GM18858 (cell line): ENCODE results near the gene MCC.

Experiments used
- ATAC-seq: cut with Tn5 transposase; IDR thresholded peaks from one replicate; pipeline ENCODE4 v1.9.1; 2021; ENCODE audit not compliant: unreplicated experiment

The MCC gene

DNA sequence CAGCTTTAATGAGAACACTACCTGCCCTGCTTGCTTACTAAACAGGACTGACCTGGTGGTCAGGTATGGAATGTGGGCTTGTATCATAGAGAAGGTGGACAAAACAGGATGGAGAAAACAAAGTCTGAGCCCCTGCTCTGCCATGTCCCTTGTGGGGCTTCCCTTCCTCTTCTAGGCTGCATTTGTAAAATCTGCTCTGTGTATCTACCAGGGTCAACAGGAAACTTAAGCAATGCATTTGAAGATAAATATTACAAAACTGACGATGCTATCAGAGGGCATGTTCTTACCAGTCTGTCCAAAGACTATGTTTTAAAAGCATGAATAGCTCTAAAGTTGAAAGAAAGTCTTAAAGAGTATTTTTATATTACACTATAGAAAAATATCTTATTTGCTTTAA lies 282.9 kb downstream of the MCC start:
- no peak for ATAC-seq

DNA sequence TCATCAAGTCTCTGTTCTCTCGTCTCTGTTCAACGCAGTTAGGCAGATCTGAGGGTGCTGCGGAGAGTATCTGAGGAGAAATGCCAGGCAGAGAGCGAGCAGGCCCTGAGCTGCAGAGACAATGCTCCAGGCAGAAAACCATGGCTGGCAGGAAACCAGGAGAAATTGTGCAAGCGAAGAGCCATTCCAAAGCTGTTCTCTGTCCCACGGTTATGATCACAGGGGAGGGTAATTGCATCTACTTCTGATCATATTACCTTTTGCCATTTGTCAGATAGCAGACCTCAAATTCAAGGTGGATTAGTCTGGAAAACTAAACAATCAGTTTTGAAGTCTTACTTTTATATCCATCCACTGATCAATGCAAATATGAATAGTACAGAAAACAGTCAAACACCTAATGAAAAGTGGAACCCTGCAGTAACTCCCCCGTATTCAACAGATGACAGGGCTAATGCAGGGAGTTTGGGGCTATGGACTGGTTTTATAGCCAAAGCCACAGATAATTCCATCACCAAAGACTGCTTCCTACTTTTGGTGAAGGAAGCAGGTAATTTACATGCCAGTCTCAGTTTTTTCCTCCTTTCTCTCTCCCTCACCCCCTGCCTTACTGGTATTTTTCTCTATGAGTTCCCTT lies 283.6 kb downstream of the MCC start:
- no peak for ATAC-seq

DNA sequence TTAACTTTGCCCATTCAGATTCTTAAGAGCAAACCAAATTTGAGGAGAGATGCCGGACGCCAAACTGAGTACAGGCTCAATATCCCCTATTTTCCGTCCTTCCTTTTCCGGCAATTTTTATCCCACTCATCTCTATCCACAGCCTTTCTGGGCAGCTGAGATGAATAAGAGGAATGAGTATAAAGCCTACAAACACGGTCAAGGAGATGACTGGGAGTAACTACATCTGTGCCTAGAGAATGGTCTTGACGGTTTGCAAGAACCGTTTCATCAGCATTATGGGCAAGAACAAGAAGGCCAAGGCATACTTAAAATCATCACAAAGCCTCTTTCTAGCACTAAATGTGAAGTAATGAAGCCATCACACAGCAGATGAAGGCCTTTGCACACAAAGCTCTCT lies 284.3 kb downstream of the MCC start:
- no peak for ATAC-seq

GRCh38 chr5:113202746-113203716 lies 285.2 kb downstream of the MCC start:
- no peak for ATAC-seq

- ATAC-seq: no peak
These were observed 286.0 kb downstream of the MCC start for GRCh38 chr5:113202287-113202686.

DNA sequence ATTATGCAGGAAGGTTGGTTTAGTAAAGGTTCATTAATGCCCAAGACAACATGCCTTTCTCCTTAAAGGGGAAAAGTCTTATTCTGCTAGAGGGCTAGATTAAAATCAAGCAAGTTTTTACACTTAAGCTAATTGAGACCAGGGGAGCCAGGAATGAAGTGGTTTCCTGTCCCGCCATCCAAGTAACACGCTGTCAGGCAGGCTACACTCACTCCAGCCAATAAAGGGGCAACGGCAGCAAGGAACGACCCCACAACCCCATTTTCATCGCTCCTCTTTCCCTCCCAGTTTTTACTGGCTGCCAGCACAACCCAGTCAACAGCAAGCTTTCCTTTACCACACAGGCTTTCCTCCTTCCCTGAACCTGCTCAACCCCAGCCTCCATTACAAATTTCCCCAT lies 286.5 kb downstream of the MCC start:
- ATAC-seq: no peak

- no peak for ATAC-seq
These were observed 288.9 kb downstream of the MCC start for GRCh38 chr5:113199122-113199905.

DNA sequence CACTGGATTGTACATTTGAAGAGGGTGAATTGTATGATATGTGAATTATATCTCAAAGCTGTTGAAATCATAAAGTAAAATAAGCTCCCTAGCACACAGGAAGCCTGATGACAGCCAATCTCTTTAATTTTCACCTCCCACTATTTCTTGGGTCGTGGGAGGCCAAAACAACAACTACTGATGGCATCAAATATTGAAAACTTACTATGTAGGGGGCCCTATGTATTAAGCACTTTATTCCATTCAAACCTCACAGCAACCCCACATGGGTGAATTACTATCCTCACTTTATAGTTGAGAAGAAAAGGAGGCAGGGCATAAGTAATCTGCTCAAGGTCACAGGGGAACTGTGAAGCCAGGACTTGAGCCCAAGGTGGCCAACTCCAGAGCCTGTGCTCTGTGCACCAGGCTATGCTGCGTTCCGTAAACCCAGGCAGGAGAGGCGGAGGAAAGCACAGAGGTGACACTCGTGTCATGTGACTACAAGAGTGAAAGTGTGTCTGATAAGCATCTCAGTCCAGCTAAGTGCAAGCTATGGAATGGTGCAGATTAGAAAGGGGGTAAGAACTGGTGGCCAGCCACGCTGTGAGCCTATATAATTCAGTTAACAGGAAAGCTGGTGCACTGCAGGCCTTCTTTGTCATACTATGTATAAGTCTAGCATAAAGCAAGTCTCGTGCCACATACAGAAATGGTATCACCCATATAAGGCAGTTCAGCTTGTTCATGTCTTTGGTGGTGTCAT lies 290.6 kb downstream of the MCC start:
- no peak for ATAC-seq

DNA sequence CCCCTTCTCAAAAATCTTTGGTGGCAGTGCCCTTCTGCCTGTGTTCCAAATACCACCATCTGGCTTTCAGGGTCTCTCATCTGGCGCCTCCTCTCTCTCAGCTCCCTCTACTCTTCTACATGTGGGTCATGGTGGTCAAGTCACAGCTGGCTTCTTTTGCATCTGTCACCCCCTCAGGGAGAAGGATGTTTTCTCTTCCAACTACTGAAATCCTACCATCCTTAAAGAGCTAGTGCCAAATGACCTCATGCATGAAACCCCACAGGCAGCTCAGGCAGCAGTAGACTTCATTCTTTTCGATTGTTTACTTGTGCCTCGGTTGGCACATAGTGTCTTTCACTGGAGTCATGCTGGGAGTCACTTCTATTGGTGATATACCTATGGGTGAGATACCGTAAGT lies 292.5 kb downstream of the MCC start:
- no peak for ATAC-seq

DNA sequence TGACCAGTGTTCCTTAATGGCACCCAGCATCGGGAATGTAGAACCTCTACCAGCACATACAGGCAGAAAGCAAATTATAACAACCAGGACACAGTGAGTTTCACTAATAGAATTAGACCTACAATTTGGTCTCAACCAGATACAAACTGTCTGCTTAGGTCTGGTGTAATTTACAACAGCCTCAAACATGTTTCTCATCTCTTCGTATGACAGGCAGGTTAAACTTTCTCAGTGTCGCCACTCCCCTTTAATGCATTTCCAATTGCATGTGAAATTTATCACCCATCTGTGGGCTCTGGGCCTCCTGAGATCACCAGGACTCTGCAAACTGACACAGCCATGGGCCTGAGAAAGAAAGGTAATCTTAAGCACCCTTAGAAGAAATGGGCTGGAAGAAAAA lies 293.0 kb downstream of the MCC start:
- no peak for ATAC-seq

DNA sequence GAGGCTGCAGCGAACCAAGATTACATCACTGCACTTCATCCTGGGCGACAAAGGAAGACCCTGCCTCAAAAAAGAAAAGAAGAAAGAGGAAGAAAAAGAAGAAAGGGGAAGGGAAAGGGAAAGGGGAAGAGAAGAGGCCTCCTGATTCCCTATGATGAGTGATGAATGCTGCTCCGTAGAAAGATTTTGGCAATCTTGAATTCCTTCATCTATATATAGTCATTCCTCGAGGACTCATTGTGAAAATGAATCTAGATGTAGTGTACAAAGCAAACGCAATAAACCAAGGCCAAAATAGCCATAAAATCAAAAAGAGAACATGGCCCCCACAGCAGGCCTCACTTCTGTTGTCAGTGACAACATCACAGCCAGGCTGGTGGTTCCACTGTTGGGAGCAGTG lies 293.7 kb downstream of the MCC start:
- ATAC-seq: no peak

DNA sequence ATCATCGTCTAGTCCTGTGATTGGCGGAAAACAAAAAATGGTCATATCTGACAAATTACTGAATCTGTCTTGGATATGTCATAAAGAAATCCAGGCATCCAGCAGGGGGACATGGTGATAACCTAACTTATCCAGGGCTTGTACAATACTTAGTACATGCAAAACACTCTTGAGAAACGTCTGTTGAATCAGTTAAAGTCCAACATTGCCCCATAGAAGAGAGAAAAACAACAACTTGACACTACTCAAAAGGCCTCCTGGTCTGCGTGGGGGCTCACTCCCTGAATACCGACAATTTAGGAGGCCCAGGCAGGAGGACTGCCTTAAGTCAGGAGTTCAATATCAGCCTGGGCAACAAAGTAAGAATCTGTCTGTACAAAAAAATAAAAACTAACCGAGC lies 294.1 kb downstream of the MCC start:
- ATAC-seq: no peak

DNA sequence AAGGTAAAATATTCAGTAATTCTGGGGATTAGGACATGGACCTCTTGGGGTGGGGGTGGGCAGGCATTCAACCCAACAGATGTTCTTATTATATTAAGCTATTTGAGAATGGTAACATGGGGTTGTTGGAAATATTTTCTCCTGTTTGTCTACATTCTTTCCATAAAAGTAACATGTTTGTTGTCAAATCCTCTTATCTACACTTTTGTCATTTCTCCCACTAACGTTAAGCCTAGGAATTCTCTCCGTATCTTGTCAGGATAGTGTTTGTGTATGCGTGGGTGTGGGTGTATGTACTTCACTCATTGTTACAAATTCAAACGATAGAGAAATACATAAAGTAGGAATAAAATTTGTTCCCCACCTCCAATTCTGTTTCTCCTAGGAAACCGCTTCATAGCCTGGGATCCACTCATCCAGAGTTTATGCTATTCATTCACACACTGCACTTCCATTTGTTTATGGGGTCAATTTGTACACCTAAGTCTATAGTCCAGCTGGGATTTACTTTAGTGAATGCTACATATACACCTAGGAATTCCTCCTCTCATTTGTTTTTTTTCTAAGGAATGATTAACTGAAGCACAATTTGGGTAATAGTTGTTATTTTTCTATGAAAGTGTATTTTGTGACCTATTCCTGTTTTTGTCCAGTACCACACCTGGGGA lies 294.8 kb downstream of the MCC start:
- ATAC-seq: no peak

DNA sequence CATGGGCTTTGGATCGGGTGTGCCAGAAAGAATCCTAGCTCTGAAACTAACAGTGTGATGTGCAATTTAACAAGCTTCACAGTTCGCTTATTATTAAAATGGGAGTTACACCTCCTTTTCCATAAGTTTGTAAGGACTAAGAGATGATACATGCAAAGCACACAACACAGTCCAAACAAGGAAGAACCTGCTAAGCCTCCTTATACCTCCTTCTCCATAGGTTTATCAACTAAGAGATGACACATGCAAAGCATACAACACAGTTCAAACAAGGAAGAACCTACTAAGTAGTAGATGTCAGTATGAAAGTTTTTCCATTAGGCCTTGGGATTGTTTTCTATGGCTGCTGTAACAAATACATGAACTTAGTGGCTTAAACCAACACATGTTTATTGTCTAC lies 295.7 kb downstream of the MCC start:
- no peak for ATAC-seq

DNA sequence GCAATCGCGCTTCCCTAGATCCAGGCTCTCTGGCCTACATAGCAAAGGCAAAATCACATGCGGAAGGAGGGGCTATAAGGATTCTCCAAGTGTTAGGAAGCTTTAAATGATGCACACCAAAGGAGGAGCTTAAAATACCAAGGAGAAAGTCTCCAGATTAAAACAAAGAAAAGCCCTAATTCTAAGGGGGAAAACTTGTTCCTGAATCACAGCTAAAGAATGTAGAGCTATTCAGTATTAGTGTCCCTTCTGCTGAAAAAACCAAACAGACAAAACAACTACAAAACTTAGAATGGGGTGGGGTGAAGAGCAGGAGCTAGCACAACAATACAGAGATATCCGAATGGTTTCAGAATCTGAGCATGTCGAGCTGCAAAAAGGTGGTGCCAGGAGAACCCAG lies 297.9 kb downstream of the MCC start:
- no peak for ATAC-seq

GRCh38 chr5:113189291-113189690 lies 299.0 kb downstream of the MCC start:
- no peak for ATAC-seq

GRCh38 chr5:113188436-113188835 lies 299.8 kb downstream of the MCC start:
- ATAC-seq: no peak

GRCh38 chr5:113187906-113188305 lies 300.3 kb downstream of the MCC start:
- ATAC-seq: peak; percentile 63

DNA sequence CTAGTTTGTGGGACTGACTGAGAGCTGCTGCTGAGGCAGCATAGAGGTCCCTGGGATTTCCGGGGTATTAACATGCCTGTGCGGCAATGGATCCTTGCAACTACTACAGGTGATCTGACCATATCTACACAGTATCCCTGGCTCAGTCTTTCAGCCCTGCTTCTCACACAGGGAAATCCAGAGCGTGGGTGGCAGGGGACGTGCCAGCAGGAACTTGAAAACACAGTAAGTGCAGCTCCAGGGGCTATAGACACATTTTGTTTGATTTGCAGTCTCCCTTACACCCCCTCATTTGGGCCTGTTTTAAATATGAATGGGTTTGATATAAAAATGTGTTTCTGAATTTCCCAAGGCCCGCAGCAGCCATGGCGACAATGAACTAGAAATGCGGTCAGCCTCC lies 302.2 kb downstream of the MCC start:
- ATAC-seq: no peak

- ATAC-seq: no peak
These were observed 304.6 kb downstream of the MCC start for GRCh38 chr5:113183694-113184093.
